Naive B cell (primary cell): Measurements from ENCODE around the gene GAS6. TPM values are rescaled to one million over a fixed set of nuclear protein-coding genes. Genes with fewer than 3 reads are reported as not detected.

Experiments used
- ATAC-seq, 2 donors: fragments of 150-1000 bp; cut with Tn5 transposase; 2 replicates each; pipeline ENCODE4 v1.10.0; 2021; ENCODE audit warnings: low read depth in 2 of 2, mild to moderate bottlenecking in 2 of 2, moderate library complexity in 2 of 2
- DNase-seq: peaks from one replicate; pipeline ENCODE4 v3.0.0; 2022
- H3K27ac Mint-ChIP-seq, 6 donors: one replicate each; pipeline ENCODE4 v1.8.0; 2020 to 2022; ENCODE audit warnings: mild to moderate bottlenecking in 6 of 6, mixed read lengths in 6 of 6, moderate library complexity in 5 of 6, inconsistent platforms in 2 of 6
- H3K27me3 Mint-ChIP-seq, 3 donors: one replicate each; pipeline ENCODE4 v1.8.0; 2021 to 2022; ENCODE audit warnings: mixed read lengths in 3 of 3, mild to moderate bottlenecking in 1 of 3
- H3K36me3 Mint-ChIP-seq, 2 donors: one replicate each; pipeline ENCODE4 v1.8.0; 2020 to 2022; ENCODE audit warnings: mixed read lengths in 2 of 2, inconsistent platforms in 1 of 2, mild to moderate bottlenecking in 1 of 2
- H3K4me1 Mint-ChIP-seq, 3 donors: one replicate each; pipeline ENCODE4 v1.8.0; 2020 to 2022; ENCODE audit warnings: mixed read lengths in 3 of 3, inconsistent platforms in 1 of 3, mild to moderate bottlenecking in 1 of 3, moderate library complexity in 1 of 3
- H3K4me3 Mint-ChIP-seq, 8 donors: one replicate each; pipeline ENCODE4 v1.8.0; 2020 to 2022; ENCODE audit warnings: mild to moderate bottlenecking in 8 of 8, mixed read lengths in 8 of 8, moderate library complexity in 8 of 8, inconsistent platforms in 2 of 8
- H3K9me3 Mint-ChIP-seq, 7 donors: one replicate each; pipeline ENCODE4 v1.8.0; 2020 to 2022; ENCODE audit warnings: mixed read lengths in 7 of 7, mild to moderate bottlenecking in 5 of 7, inconsistent platforms in 2 of 7, moderate library complexity in 1 of 7
- polyA plus RNA-seq, 6 donors: library from polyadenylated mRNA; unstranded; fragments of 300-500 nt; fragmentation: Illumina TruSeq; gene quantifications; one replicate each; pipeline ENCODE4 v1.2.3, GENCODE V29; 2021; ENCODE audit warnings: low read depth in 6 of 6

GAS6 gene
- polyA plus RNA-seq, 6 donors from 2014 or later = 0.20 to 0.70 (median 0.40) TPM; not detected in 1

DNA sequence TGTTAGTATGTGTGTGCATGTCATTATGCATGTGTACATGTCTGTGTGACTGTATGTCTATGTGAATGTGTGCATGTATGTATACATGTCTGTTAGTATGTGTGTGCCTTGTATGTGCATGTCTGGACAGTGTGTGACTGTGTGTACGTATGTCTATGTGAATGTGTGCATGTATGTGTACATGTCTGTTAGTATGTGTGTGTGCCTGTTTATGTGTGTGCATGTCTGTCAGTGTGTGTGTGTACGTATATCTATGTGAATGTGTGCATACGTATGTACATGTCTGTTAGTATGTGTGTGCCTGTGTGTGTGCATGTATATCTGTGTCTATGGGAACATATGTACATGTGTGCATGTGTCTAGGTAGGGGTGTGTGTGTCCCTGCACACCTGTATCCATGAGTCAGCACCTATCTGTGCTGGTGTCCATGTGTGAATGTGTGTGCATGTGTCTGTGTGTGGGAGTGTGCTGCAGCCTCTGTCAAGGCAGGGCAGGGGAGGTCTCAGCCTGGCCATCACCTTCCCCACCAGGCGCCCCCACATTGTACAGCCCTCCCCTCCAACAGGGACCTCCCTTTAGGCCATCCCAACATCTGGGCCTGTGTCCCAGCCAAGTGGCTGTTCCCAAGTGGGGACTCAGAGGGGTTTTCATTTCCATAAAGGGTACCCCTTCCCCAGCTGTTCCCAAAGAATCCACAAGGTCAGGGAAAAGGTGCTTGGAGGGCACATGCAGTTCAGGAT is 4.4 kb downstream of the GAS6 start:
- no peaks in the 10 kb centered on the region for H3K36me3 Mint-ChIP-seq
- H3K27ac Mint-ChIP-seq = peak overlapping the region in 2 of 6 donors; percentile 47 to 56
- H3K4me1 Mint-ChIP-seq = peaks cover 10 to 21% (median 13%) of the 10 kb centered on the region in 3 donors
- peaks cover 32 to 48% (median 36%) of the 10 kb centered on the region in 3 donors for H3K27me3 Mint-ChIP-seq
- peak overlapping the region in 1 of 8 donors; percentile 48 for H3K4me3 Mint-ChIP-seq
- peaks cover 0 to 11% (median 0%) of the 10 kb centered on the region in 7 donors for H3K9me3 Mint-ChIP-seq
- ATAC-seq = no peak
- no peak for DNase-seq

DNA sequence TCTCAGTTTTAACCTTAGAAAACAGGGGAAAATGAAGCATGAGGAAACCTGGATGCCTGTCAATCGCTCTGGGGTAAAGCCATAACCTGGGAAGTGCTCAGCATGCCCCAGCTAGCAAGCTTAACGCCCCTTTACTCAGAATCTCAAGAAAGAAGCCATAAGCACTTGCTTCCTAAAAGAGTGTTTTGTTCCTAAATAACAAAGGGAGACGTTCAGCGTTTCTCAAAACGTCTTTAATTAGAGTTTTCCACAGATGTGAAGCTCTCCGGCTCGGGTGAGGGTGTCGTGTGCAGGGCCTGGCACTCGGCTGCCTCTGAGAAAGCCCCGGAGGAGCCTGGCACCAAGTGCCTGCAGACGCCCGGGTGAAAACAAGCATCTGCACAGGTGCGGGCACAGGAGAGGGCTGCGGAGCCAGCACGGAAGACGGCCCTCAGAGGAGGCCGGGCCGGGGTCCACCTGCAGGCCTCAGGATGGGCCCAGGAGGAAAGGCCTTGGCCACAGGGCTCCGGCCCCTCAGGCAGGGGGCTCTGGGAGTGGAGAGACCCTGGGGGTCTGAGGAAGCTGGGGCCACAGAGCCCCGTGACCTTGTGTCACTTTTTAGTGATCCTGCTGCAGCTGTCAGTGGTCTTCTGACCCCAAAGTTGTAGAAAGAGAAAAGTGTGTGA is 6.2 kb downstream of the GAS6 start:
- H3K9me3 Mint-ChIP-seq = peaks cover 0 to 11% (median 0%) of the 10 kb centered on the region in 7 donors
- no peak for ATAC-seq
- no peaks in the 10 kb centered on the region for H3K36me3 Mint-ChIP-seq
- no peak overlapping the region for H3K27ac Mint-ChIP-seq
- no peak overlapping the region for H3K4me3 Mint-ChIP-seq
- no peak for DNase-seq
- H3K27me3 Mint-ChIP-seq = peaks cover 25 to 39% (median 39%) of the 10 kb centered on the region in 3 donors
- H3K4me1 Mint-ChIP-seq = peaks cover 6 to 16% (median 9%) of the 10 kb centered on the region in 3 donors

DNA sequence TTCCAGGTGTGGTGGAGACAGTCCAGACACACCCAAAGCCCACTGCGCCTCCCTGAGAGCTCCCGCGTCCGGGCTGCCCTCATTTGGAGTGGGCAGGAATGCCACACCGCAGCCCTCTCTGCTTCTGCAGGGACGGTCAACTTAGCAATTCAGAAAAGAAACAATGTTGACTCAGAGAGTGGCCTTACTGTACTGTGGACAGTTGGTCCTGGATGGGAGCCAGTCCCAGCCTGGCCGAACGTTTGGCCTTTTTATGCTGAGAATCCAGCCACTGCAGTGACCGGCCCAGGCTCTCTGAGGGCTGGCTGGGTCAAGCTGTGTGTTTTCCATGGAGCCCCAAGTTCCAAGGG is 7.2 kb downstream of the GAS6 start:
- peaks cover 0 to 11% (median 0%) of the 10 kb centered on the region in 7 donors for H3K9me3 Mint-ChIP-seq
- DNase-seq (no peak), ATAC-seq (no peak)
- no peak overlapping the region for H3K4me3 Mint-ChIP-seq
- H3K4me1 Mint-ChIP-seq = peaks cover 3 to 16% (median 5%) of the 10 kb centered on the region in 3 donors
- no peaks in the 10 kb centered on the region for H3K36me3 Mint-ChIP-seq
- no peak overlapping the region for H3K27ac Mint-ChIP-seq
- peaks cover 17 to 36% (median 30%) of the 10 kb centered on the region in 3 donors for H3K27me3 Mint-ChIP-seq

DNA sequence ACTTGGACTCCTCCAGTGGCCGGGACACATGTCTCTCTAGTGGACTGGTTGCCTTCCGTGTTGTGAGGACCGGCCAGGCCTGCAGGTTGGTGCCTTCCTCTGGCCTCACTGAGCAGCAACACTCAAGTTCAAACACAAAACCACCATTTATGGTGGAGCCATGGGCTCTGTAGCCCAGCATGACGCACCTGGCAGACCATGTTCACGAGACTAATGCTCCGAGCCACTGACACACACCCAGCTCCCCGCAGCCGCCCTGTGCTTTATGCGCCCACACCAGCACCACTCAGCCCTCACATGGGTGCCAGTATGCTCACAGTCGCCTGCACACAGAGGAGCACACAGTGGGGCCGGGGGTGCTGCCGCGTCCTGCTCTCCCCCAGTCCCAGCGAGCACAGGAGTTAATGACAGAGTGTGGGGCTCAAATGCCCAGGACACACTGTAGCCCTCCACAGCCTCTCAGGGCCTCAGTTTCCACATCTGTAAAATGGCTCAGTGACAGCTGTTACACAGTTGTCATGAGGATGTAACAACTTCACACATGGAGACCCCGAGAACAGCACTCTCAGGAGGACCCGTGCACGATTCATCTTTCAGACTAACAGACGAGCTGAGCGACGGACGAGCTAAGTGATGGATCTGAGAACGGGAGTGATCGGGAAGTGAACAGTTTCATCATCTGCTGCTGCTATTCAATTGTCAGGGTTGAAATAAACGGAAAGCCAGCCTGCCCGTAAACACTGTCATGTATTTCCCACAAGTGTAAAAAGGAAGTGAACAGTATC is 7.8 kb downstream of the GAS6 start:
- H3K4me1 Mint-ChIP-seq = peaks cover 3 to 16% (median 5%) of the 10 kb centered on the region in 3 donors
- no peak for DNase-seq

DNA sequence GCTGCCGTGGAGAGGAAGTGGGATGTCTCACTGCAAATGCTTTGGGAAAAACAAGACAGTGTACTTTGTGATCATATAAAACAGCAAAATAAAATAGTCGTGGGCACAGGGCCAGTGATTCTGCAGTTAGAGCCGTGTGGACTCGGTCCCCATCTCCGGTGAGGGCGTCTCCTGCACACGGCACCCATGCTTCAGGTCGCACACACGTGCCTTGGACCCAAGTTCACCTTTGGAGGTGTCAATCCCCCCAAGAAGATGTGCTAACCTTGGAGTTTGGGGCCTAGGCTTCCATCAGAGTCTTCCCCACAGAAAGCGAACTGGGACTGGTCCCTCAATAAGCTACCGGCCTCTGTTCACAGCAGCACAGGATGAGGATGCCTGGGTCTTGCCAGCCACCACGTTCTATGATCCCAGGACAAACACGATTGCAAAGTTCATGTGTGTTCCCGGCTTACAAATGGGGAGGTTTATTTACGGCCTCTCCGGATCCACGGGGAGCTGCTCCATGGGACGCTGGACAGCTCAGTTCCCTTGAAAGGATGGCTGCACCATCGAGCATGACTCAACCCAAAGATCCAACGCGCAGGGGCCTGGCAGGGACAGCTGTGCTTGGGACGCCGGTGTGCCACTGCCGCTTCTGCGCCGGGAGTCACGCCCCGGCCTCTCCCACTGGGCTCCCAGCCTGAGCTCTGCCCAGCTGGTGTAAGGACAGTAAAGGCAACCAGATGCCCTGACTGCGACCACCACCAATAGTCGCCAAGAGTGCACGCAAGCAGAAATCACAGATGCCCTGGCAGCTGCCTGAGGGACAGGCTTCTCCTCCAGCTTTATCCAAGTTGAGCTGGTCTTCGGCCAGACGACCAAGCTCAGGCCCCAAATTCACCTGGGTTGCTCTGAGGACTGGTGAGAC is 8.6 kb downstream of the GAS6 start:
- Mint-ChIP-seq H3K9me3 (peaks cover 0 to 11% (median 0%) of the 10 kb centered on the region in 7 donors), H3K4me1 (peaks cover 3 to 12% (median 5%) of the 10 kb centered on the region in 3 donors), H3K4me3 (no peak overlapping the region), H3K27ac (no peak overlapping the region), H3K36me3 (no peaks in the 10 kb centered on the region), H3K27me3 (peaks cover 11 to 36% (median 20%) of the 10 kb centered on the region in 3 donors)
- ATAC-seq (no peak), DNase-seq (no peak)

More for the DNA sequence above, 7.8 kb downstream of the GAS6 start:
- Mint-ChIP-seq H3K27ac (no peak overlapping the region), H3K4me3 (no peak overlapping the region), H3K9me3 (peaks cover 0 to 11% (median 0%) of the 10 kb centered on the region in 7 donors), H3K27me3 (peaks cover 17 to 36% (median 25%) of the 10 kb centered on the region in 3 donors), H3K36me3 (no peaks in the 10 kb centered on the region)
- no peak for ATAC-seq

DNA sequence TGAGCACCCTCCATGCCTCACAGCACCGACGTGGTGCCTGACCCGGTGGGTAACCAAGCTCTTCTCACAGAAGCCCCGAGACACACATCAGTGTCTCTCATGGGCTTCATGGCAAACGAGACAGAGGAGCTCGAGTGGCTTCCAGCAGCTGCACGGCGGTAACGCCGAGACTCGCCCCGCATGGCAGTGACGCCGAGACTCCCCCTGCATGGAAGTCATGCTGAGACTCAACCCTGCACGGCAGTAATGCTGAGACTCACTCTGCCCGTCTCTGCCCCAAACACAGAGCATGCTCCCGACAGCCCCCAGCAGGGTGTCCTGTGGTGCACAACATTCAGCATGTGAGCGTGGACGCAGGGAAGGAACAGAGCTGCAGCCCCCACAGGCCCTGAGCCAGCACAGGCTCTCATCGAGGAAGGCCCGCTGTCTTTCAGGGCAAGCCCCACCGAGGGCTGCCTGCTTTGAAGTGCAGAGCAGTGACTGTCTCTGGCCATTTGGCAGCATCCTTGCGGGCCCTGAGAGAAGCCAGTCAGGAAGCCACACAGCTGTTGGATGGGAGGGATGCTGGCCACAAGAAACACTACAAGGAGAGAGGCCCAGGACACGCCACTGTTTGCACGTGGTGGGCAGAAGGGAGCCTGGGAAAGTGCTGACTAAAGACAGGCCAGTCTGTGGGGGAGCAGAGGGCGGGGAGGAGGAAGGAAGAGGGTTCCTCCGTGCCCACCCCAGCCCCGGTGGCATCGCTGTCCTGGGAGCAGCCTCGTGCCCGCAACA is 9.5 kb downstream of the GAS6 start:
- H3K27me3 Mint-ChIP-seq = peaks cover 9 to 34% (median 17%) of the 10 kb centered on the region in 3 donors

DNA sequence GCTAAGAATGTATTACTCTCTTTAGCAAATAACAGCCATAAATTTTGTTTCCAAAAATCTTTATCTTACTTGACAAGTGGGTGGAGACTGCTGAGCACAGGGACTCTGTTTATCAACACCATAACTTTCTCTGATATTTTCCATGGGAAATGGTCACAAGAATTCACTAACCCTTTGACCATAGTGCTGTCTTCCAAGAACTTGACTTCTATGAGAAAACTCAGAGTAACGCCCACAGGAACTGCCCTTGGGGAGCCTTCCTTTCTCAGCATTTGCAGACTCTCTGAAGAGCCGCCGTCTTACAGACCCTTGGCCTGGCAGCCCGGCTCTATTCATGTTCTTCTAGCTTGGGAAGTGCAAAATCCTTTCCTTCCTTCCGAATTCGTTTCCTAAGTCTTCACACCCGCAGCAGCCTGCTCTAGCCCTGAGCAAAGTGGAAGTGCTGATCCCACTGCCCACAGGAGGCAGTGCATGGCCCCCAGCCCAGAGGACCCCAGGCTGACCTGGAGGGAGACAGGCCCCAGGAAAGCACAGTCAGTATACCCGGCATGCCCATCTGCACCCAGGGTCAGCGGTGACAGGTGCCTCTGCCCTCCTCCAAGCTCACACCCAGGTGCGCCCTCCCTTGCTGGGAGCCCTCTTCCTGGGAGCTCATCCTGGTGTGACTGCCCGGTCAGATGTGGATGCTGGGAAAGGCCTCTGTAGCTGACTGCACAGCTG is 10.2 kb downstream of the GAS6 start:
- ATAC-seq (no peak), DNase-seq (no peak)
- Mint-ChIP-seq H3K36me3 (no peaks in the 10 kb centered on the region), H3K27me3 (peaks cover 9 to 27% (median 13%) of the 10 kb centered on the region in 3 donors), H3K27ac (no peak overlapping the region), H3K9me3 (peaks cover 0 to 4% (median 0%) of the 10 kb centered on the region in 7 donors), H3K4me3 (no peak overlapping the region), H3K4me1 (peaks cover 3 to 6% (median 5%) of the 10 kb centered on the region in 3 donors)

More for the DNA sequence above, 9.5 kb downstream of the GAS6 start:
- ATAC-seq (no peak), DNase-seq (no peak)
- H3K4me1 Mint-ChIP-seq = peaks cover 3 to 11% (median 5%) of the 10 kb centered on the region in 3 donors
- H3K9me3 Mint-ChIP-seq = peaks cover 0 to 10% (median 0%) of the 10 kb centered on the region in 7 donors
- no peak overlapping the region for H3K4me3 Mint-ChIP-seq
- H3K36me3 Mint-ChIP-seq = no peaks in the 10 kb centered on the region
- H3K27ac Mint-ChIP-seq = peak overlapping the region in 1 of 6 donors; percentile 21

DNA sequence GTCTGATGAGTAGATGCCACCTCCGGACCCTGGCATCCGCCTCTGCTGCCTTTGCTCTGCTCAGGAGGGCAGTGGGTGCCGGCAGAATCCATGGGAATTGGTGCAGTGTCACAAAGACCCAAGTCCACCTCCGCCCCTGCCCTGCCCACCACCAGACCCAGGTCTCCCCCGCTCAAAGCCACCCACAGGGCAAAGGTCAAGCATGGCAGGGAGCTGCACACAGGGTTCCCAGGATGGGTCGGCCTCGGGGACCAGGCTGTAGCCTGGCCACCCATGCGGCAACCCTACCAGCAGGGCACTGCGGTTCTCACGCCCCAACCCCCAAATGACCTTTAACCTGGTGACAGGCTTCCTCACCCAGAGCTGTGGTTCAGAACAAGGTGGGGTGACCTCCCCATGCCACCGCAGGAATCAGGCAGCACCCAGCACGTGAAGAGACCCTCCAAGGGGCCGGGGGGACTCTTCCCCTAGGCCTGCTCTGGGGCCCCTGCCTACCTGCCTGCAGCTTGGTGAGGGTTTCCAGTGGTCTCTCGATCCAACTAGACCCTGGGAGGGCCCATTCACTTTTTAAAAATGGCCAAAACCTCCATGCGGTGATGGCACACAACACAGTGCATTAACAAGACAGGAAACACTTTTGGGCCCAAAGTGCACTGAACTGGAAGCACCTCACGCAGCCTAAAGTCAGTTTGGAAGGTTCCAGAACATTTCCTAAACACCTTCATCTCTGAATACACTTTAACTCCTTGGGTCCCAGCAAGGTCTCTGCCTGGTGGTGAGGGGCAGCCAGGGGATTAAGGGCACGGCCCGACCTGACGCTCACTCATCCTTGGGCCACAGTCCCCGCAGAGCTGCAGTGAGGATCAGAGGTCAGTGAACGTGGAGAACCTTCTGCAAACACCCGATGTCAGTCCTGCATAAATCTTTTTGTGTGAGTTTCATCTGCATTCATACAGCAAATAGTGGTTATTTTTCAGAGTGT is 11.0 kb downstream of the GAS6 start:
- Mint-ChIP-seq H3K4me3 (no peak overlapping the region), H3K4me1 (peaks cover 3 to 6% (median 5%) of the 10 kb centered on the region in 3 donors), H3K27me3 (peaks cover 9 to 22% (median 13%) of the 10 kb centered on the region in 3 donors), H3K27ac (no peak overlapping the region), H3K36me3 (no peaks in the 10 kb centered on the region), H3K9me3 (no peaks in the 10 kb centered on the region)
- no peak for ATAC-seq
- no peak for DNase-seq

DNA sequence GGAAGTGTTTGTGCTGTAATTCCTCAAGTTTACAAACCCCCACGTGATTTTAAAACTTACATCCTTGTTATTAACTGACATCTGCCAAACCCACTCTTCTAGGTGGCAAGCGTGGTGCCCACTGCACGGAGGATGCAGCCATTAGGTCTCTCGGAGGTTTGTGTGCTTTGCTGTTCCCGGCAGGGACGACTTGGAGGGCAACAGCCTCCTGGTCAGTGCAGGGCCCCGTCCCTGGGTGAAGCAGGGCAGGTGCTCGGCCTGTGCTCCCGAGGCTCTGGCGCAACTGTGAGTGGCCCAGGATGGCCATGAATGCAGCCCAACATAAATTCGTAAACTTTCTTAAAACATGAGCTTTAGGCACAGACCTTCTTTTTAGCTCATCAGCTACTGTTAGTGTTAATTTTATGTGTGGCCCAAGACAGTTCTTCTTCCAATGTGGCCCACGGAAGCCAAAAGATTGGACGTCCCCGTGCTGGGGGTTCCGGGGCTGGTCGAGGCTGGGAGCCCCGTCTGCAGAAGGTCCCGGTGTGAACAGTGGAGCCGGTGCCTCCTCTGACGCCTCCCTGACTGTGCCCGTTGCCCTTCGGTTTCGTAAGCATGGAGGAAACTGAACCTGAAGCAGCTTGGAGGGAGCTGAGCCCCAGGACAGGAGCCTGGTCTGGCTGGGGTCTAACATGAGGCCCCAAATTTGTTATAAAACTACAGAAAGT is 11.9 kb downstream of the GAS6 start:
- ATAC-seq (no peak), DNase-seq (no peak)
- H3K27me3 Mint-ChIP-seq = peaks cover 9 to 25% (median 13%) of the 10 kb centered on the region in 3 donors
- no peak overlapping the region for H3K4me3 Mint-ChIP-seq
- peaks cover 0 to 1% (median 0%) of the 10 kb centered on the region in 7 donors for H3K9me3 Mint-ChIP-seq
- no peak overlapping the region for H3K27ac Mint-ChIP-seq
- peaks cover 3 to 6% (median 5%) of the 10 kb centered on the region in 3 donors for H3K4me1 Mint-ChIP-seq
- no peaks in the 10 kb centered on the region for H3K36me3 Mint-ChIP-seq

DNA sequence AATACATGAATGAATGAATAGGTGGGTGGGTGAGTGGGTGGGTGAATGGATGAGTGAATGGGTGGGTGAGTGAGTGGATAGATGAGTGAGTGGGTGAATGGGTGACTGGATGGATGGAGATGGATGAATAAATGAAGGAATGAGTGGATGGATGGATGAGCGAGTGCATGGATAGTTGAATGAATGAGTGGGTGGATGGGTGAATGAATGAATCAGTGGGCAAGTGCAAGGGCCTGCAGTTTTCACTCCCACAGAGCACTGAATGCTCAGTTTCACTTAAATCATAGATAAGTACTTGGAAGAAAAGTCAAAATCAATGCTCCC is 12.4 kb downstream of the GAS6 start:
- no peak overlapping the region for H3K27ac Mint-ChIP-seq
- DNase-seq (no peak), ATAC-seq (no peak)
- peaks cover 7 to 25% (median 13%) of the 10 kb centered on the region in 3 donors for H3K27me3 Mint-ChIP-seq
- H3K4me1 Mint-ChIP-seq = peaks cover 3 to 6% (median 5%) of the 10 kb centered on the region in 3 donors
- no peaks in the 10 kb centered on the region for H3K36me3 Mint-ChIP-seq
- peaks cover 0 to 1% (median 0%) of the 10 kb centered on the region in 7 donors for H3K9me3 Mint-ChIP-seq
- H3K4me3 Mint-ChIP-seq = no peak overlapping the region
